SK-N-MC (cell line): ENCODE data around the gene ZNF19.

Experiments used
- EZH2 ChIP-seq: fragments of 200-600 bp; sonication (generic); IDR thresholded peaks from one replicate; pipeline ENCODE4 v1.6.1; 2017; ENCODE audit warnings: antibody characterized with exemption
- FOXP2 ChIP-seq: optimal IDR thresholded peaks from 2 replicates; pipeline ENCODE3; 2011; ENCODE audit warnings: mild to moderate bottlenecking, moderate library complexity; ENCODE audit not compliant: insufficient read depth; ENCODE audit errors: extremely low read length, control extremely low read depth
- POLR2AphosphoS5 ChIP-seq: IDR thresholded peaks from 2 replicates; pipeline ENCODE4 v1.6.1; 2012; ENCODE audit warnings: mild to moderate bottlenecking, low read depth, low read length, borderline replicate concordance

DNA sequence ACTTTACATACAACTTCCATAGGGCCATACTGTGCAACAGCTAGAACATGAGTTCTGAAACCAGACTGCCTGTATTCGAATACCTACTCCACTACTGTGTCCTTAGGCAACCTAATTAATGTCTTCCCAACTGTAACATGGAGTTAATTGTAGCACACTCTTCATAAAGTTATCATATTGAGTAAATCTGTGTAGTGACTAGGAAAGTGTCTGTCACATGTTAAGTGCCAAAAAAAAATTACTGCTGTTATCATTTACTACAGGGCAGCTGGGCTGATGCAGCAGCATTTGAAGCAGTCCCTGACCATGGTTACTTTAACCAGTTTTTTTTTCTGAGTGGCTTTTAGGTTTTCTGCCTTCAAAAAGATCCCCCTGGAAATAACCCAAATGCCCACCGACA, 16.2 kb downstream of the ZNF19 start:
- TF ChIP-seq EZH2 (no peak), FOXP2 (no peak), POLR2AphosphoS5 (no peak)
